ENCODE measurements around the gene AFM. TPM values are rescaled to one million over a fixed set of nuclear protein-coding genes. Genes with fewer than 3 reads are reported as not detected.

Gene AFM
- total and polyA plus RNA-seq, 2 of the 13 experiments (the other 11 are each of a cell fraction or from before 2014, with no cell fraction given): 0.13 to 1.8 TPM

DNA sequence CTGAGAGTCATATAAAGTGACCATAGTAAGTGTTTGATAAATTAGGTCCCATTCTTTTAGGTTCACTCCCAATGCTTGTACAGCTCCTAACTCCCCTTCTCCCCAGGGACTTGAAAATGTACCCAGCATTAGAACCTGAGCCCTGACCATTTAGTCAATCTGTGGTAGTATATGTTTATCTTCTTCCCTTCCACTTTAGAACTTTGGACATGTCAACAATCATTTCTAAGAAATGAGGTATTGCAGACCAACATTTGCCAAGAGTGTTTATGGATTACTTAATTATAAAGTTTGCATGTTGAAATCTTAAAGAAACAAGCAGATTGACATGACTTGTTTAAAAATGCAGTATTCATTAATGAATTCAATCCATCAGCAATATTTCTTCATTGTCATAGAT is 26.0 kb downstream of the AFM start (continued):
- TF ChIP-seq ZNF263 (CRISPR knock-in tag; IDR thresholded peaks at IDR 0.05): no peak
- no peak for TF ChIP-seq ARNTL (CRISPR knock-in tag; IDR thresholded peaks at IDR 0.05)
- no peak for TF ChIP-seq ZNF232 (CRISPR knock-in tag; IDR thresholded peaks at IDR 0.05; ENCODE audit: borderline replicate concordance)
- no peak for TF ChIP-seq NFYC (CRISPR knock-in tag; IDR thresholded peaks at IDR 0.05)
- TF ChIP-seq SIN3B (IDR thresholded peaks at IDR 0.05; ENCODE audit: low read length): no peak
- TF ChIP-seq SOX5 (CRISPR knock-in tag; IDR thresholded peaks at IDR 0.05; ENCODE audit: borderline replicate concordance): peak; percentile 55; the same call in 1 of the 2 replicates
- TF ChIP-seq CEBPB (IDR thresholded peaks at IDR 0.05; ENCODE audit: borderline replicate concordance, low read depth, low read length): peak; percentile 78; the same call in 1 of the 2 replicates
- TF ChIP-seq, protein P1, sequence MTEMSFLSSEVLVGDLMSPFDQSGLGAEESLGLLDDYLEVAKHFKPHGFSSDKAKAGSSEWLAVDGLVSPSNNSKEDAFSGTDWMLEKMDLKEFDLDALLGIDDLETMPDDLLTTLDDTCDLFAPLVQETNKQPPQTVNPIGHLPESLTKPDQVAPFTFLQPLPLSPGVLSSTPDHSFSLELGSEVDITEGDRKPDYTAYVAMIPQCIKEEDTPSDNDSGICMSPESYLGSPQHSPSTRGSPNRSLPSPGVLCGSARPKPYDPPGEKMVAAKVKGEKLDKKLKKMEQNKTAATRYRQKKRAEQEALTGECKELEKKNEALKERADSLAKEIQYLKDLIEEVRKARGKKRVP (CRISPR knock-in tag; IDR thresholded peaks at IDR 0.05): peak in 1 of 2 experiments; percentile 38; a peak in 1 of 4 replicates
- no peak for TF ChIP-seq PAF1 (CRISPR knock-in tag; IDR thresholded peaks at IDR 0.05)
- peak; percentile 75 for TF ChIP-seq HNF4A (CRISPR knock-in tag; IDR thresholded peaks at IDR 0.05)
- TF ChIP-seq EP300 (IDR thresholded peaks at IDR 0.05; ENCODE audit: low read depth in 2 of 2, low read length in 2 of 2): peak in 1 of 2 experiments; percentile 73; a peak in 2 of 4 replicates
- TF ChIP-seq EP300 (CRISPR knock-in tag; IDR thresholded peaks at IDR 0.05; ENCODE audit: borderline replicate concordance): no peak
- no peak for TF ChIP-seq ZNF335 (CRISPR knock-in tag; IDR thresholded peaks at IDR 0.05)
- TF ChIP-seq ZNF672 (CRISPR knock-in tag; IDR thresholded peaks at IDR 0.05): no peak
- TF ChIP-seq, protein P2, sequence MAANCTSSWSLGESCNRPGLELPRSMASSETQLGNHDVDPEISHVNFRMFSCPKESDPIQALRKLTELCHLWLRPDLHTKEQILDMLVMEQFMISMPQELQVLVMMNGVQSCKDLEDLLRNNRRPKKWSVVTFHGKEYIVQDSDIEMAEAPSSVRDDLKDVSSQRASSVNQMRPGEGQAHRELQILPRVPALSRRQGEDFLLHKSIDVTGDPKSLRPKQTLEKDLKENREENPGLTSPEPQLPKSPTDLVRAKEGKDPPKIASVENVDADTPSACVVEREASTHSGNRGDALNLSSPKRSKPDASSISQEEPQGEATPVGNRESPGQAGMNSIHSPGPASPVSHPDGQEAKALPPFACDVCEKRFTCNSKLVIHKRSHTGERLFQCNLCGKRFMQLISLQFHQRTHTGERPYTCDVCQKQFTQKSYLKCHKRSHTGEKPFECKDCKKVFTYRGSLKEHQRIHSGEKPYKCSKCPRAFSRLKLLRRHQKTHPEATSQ (CRISPR knock-in tag; IDR thresholded peaks at IDR 0.05; ENCODE audit: borderline replicate concordance): no peak
- TF ChIP-seq MYNN (CRISPR knock-in tag; IDR thresholded peaks at IDR 0.05; ENCODE audit: low read depth): no peak
- TF ChIP-seq, protein P3, sequence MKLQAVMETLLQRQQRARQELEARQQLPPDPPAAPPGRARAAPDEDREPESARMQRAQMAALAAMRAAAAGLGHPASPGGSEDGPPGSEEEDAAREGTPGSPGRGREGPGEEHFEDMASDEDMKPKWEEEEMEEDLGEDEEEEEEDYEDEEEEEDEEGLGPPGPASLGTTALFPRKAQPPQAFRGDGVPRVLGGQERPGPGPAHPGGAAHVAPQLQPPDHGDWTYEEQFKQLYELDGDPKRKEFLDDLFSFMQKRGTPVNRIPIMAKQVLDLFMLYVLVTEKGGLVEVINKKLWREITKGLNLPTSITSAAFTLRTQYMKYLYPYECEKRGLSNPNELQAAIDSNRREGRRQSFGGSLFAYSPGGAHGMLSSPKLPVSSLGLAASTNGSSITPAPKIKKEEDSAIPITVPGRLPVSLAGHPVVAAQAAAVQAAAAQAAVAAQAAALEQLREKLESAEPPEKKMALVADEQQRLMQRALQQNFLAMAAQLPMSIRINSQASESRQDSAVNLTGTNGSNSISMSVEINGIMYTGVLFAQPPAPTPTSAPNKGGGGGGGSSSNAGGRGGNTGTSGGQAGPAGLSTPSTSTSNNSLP (IDR thresholded peaks at IDR 0.05; ENCODE audit: low read depth, low read length): peak; percentile 66
- TF ChIP-seq HDAC1 (CRISPR knock-in tag; IDR thresholded peaks at IDR 0.05): 0 out of 2 replicates have a peak, but pooled peaks have one; percentile 19
- TF ChIP-seq SSRP1 (CRISPR knock-in tag; IDR thresholded peaks at IDR 0.05): no peak
- no peak for TF ChIP-seq FOXA1 (IDR thresholded peaks at IDR 0.05)
- TF ChIP-seq FOXA1 (CRISPR knock-in tag; IDR thresholded peaks at IDR 0.05): peak; percentile 71
- TF ChIP-seq ZNF326 (CRISPR knock-in tag; IDR thresholded peaks at IDR 0.05; ENCODE audit: borderline replicate concordance): no peak
- TF ChIP-seq KDM6A (CRISPR knock-in tag; IDR thresholded peaks at IDR 0.05; ENCODE audit: low read depth): peak; percentile 62; the same call in 1 of the 2 replicates
- no peak for TF ChIP-seq ZNF574 (CRISPR knock-in tag; IDR thresholded peaks at IDR 0.05)
- TF ChIP-seq SMAD3 (CRISPR knock-in tag; IDR thresholded peaks at IDR 0.05): 0 out of 2 replicates have a peak, but pooled peaks have one; percentile 32
- no peak for TF ChIP-seq ZNF768 (CRISPR knock-in tag; IDR thresholded peaks at IDR 0.05)
- 0 out of 2 replicates have a peak, but pooled peaks have one; percentile 42 for TF ChIP-seq RXRB (CRISPR knock-in tag; IDR thresholded peaks at IDR 0.05; ENCODE audit: borderline replicate concordance)
- TF ChIP-seq SIX4 (CRISPR knock-in tag; IDR thresholded peaks at IDR 0.05): no peak
